ENCODE results near the gene SDK2.

The SDK2 gene

DNA sequence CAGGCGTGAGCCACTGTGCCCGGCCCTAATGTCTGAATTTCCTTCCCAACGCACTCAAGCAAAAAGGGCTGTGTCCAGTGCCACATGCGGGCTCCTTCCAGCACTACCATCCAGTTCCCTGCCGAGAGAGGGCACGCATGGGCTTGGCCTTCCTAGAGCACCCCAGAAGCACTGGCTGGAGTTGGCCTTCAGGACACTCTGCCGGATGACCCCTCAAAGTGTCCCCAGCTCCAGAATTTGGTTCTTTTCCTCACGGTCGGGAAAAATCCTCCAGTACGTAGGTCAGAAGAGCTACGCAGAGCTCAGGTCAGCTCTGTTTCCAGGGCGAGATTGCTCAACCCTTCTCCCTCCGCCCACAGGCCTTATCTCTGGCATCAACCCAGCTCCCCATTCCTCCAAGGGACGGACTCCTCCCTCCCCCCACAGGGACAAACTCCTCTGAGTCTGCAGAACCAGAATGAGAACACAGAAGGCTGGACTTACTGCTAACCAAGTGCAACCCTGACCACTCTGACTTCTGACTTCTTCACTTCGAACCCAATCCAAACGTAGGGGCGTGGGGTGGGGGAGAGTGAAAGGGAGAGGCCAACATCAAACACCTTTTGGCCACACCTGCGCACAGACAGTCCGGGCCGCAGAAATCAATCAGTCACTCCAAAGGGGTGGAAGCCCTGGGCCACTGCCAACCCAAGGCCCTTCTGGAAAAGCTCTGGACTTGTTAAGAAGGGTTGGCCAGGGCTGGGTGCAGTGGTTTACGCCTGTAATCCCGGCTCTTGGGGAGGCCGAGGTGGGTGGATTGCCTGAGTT lies 336.0 kb downstream of the SDK2 start:
- no peak for TF ChIP-seq TAF1 (IDR thresholded peaks at IDR 0.05; ENCODE audit: borderline replicate concordance, insufficient read depth, low read length)
- no peak for TF ChIP-seq POLR2AphosphoS5 (IDR thresholded peaks at IDR 0.05; ENCODE audit: low read depth, low read length)
- TF ChIP-seq, protein P1, sequence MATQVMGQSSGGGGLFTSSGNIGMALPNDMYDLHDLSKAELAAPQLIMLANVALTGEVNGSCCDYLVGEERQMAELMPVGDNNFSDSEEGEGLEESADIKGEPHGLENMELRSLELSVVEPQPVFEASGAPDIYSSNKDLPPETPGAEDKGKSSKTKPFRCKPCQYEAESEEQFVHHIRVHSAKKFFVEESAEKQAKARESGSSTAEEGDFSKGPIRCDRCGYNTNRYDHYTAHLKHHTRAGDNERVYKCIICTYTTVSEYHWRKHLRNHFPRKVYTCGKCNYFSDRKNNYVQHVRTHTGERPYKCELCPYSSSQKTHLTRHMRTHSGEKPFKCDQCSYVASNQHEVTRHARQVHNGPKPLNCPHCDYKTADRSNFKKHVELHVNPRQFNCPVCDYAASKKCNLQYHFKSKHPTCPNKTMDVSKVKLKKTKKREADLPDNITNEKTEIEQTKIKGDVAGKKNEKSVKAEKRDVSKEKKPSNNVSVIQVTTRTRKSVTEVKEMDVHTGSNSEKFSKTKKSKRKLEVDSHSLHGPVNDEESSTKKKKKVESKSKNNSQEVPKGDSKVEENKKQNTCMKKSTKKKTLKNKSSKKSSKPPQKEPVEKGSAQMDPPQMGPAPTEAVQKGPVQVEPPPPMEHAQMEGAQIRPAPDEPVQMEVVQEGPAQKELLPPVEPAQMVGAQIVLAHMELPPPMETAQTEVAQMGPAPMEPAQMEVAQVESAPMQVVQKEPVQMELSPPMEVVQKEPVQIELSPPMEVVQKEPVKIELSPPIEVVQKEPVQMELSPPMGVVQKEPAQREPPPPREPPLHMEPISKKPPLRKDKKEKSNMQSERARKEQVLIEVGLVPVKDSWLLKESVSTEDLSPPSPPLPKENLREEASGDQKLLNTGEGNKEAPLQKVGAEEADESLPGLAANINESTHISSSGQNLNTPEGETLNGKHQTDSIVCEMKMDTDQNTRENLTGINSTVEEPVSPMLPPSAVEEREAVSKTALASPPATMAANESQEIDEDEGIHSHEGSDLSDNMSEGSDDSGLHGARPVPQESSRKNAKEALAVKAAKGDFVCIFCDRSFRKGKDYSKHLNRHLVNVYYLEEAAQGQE (IDR thresholded peaks at IDR 0.05; ENCODE audit: insufficient read depth in 1 of 2, low read depth in 2 of 2, low read length in 2 of 2) = no peak
- no peak for TF ChIP-seq SIN3A (IDR thresholded peaks at IDR 0.05; ENCODE audit: borderline replicate concordance, insufficient read depth, low read length)
- TF ChIP-seq FOXP2 (optimal IDR thresholded peaks at IDR 0.05; ENCODE audit: borderline replicate concordance, extremely low read depth, extremely low read length, insufficient read depth) = no peak

DNA sequence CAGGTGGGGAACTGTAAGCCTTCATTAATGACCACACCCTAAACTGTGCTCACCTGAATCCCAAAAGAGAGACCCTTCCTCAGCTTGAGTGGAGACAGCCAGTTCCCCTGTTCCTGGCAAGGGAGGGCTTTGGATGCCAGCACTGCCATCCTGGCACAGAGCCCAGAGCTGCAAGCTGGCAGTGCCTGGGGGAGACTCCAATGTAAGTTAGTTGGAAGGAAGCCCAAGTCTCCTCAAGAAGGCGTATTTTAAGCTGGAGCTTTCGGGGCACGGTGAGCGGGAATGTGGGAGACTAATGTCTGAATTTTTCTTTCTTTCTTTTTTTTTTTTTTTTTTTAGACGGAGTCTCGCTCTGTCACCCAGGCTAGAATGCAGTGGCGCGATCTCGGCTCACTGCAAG lies 337.1 kb downstream of the SDK2 start:
- no peak for TF ChIP-seq FOXP2 (optimal IDR thresholded peaks at IDR 0.05; ENCODE audit: borderline replicate concordance, extremely low read depth, extremely low read length, insufficient read depth)
- TF ChIP-seq, protein P1 (IDR thresholded peaks at IDR 0.05; ENCODE audit: insufficient read depth in 1 of 2, low read depth in 2 of 2, low read length in 2 of 2) = no peak
- no peak for TF ChIP-seq TAF1 (IDR thresholded peaks at IDR 0.05; ENCODE audit: borderline replicate concordance, insufficient read depth, low read length)
- TF ChIP-seq POLR2AphosphoS5 (IDR thresholded peaks at IDR 0.05; ENCODE audit: low read depth, low read length) = no peak
- TF ChIP-seq SIN3A (IDR thresholded peaks at IDR 0.05; ENCODE audit: borderline replicate concordance, insufficient read depth, low read length) = no peak

DNA sequence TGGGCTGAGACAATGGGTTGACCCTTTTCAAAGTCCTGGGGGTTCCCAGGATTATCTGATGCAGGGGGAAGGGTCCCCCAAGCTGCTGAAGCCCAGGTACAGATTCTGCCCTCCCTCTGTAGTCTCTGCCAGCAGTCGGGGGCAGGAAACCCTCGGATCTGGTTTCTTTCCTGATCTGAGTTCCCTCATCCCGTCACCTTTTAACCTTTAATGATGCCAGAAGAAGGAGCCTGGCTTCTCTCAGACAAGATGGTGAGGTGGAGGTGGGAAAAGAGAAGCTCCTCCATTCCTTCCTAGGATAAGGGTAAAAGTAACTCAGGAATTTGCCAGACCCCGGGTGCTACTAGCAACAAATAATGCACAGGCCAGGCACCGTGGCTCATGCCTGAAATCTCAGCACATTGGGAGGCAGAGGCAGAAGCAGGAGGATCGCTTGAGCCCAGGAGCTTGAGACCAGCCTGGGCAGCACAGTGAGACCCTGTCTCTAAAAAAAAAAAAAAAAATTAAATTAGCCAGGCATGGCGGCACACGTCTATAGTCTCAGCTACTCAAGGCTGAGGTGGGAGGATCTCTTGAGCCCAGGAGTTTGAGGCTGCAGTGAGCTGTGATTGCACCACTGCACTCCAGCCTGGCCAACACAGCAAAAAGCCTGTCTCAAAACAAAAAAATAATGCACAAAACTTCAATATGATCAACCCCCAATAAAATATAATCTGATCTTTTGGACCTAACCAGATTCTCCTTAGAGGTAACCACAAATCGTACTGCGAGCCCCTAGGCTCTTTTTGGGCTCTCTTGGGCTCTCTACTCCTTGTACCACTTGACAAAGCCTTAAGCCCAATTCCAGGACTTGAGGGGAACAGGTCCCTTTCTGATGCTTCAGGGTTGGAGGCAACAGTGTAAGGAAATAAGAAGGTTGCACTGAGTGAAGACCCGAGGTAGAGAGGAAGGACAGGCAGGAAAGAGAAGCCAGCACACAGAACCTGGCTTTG lies 338.1 kb downstream of the SDK2 start:
- TF ChIP-seq TAF1 (IDR thresholded peaks at IDR 0.05; ENCODE audit: borderline replicate concordance, insufficient read depth, low read length) = no peak
- TF ChIP-seq, protein P1 (IDR thresholded peaks at IDR 0.05; ENCODE audit: insufficient read depth in 1 of 2, low read depth in 2 of 2, low read length in 2 of 2) = no peak
- no peak for TF ChIP-seq SIN3A (IDR thresholded peaks at IDR 0.05; ENCODE audit: borderline replicate concordance, insufficient read depth, low read length)
- no peak for TF ChIP-seq POLR2AphosphoS5 (IDR thresholded peaks at IDR 0.05; ENCODE audit: low read depth, low read length)
- TF ChIP-seq FOXP2 (optimal IDR thresholded peaks at IDR 0.05; ENCODE audit: borderline replicate concordance, extremely low read depth, extremely low read length, insufficient read depth) = no peak

DNA sequence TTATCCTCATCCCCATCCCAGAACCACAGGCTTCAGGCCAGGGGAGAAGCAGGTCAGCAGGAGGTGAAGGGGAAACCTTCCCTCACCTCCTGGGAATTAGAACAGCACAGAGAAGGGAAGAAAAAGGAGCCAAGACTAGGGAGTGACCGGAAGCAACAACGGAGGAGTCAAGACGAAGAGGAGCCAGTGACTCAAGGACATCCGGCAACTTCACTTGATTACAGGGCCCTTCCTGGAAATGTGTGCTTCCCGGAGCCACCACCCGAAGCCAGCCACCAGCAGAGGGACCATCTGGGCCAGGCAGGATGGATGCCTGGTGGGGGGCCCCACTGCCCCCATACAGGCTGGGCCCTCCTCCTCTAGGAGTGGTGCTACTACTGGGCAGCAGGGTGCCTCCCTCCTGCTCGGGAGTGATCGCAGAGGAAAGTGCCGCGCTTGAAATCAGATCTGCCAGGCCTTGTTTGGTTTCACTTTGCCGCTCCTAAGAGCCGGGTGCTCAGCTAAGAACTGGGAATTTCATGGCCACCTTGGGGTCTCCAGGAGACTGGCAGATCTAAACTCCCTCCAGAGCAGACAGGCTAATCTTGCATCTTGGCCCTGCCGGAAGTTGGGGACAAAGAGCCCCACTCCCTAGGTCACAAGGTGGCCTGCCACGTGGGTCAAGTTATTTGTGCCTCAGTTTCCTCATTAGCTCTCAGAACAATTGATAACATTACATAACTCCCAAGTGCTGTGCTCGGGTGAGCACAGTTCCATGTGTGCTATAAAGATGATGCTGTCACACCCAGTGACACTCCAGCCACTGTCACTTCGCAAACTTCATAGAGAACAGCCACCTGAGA lies 339.1 kb downstream of the SDK2 start:
- TF ChIP-seq FOXP2 (optimal IDR thresholded peaks at IDR 0.05; ENCODE audit: borderline replicate concordance, extremely low read depth, extremely low read length, insufficient read depth) (peak; percentile 81), SIN3A (IDR thresholded peaks at IDR 0.05; ENCODE audit: borderline replicate concordance, insufficient read depth, low read length) (no peak)
- TF ChIP-seq, protein P1 (IDR thresholded peaks at IDR 0.05; ENCODE audit: insufficient read depth in 1 of 2, low read depth in 2 of 2, low read length in 2 of 2) = peak in 1 of 2 experiments; percentile 75; a peak in 2 of 4 replicates
